ENCODE data around the gene EMC9. TPM values are rescaled to one million over a fixed set of nuclear protein-coding genes. Genes with fewer than 3 reads are reported as not detected.

The EMC9 gene
- total RNA-seq, 1 donor from 2014 or later = 22.6 TPM

DNA sequence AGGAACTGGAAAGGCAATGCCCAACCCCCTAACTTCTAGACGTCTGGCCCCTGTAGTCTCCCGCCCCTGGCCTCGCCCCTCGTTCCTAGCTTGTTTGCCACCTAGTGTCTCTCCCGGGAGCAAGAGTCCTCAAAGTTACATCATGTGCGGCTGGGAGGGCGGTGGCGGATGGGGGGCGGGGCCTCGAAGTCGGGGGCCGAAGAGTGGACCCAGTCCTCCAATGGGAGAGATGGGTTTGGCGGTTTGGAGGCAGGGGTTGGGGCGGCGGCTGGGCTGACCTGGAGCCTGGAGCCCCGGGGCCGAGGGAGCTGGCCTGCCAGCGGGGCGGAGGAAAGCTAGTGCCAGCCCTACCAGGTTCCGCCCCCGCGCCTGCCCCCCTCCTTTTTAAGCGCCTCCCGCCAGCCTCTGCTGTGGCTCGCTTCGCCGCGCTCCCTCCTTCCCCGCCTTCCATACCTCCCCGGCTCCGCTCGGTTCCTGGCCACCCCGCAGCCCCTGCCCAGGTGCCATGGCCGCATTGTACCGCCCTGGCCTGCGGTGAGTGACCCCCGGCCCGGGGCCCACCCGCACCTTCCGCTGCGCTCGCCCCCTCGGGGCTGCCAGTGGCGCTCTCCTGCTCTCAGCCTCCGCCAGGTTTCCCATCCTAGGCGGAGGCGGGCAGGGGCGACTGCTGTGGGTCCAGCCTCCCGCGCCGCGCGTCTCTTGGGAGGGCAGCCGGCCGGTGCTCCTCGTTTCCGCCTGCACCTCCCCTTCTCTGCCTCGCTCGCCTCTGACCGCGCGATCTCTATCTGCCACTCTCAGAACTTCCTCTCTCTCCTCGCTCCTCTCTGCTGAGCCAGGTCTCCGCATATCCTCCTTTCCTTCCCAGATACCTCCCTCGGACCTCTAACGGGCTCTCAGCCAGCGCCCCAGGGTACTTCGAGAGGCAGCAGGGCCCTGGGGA lies 47.2 kb downstream of the EMC9 start, which contains the start of gene PCK2:
Gene PCK2 (plus strand): TSS at position 411 of the 940 bp plus-strand sequence. CDS start 95 bp downstream, at position 506.
- peak; percentile 76 for DNase-seq
- Mint-ChIP-seq H3K4me3 (peak within 1 kb of the TSS; percentile 99), H3K27ac (peak within 1 kb of the TSS; percentile 99), H3K27me3 (no peaks in the 10 kb centered on the region), H3K36me3 (ENCODE audit: low read depth) (peaks cover 34% of the 10 kb centered on the region), H3K4me1 (peaks cover 31% of the 10 kb centered on the region), H3K9me3 (no peaks in the 10 kb centered on the region)
- ChIA-PET POLR2A (interaction anchor here (0.6 to 7.4 kb wide), 36 partner anchors 8 to 1205 kb away, joined by 3 to 138 read pairs (median 7); partner anchors contain the start of genes CARMIL3, CBLN3, CHMP4A and DCAF11), CTCF (interaction anchor here (1.0 to 7.9 kb wide), 7 partner anchors 11 to 214 kb away, joined by 3 to 138 read pairs (median 8); partner anchors contain the start of genes CIDEB, IRF9, PSME2 and RNF31)
- TF ChIP-seq, protein P1, sequence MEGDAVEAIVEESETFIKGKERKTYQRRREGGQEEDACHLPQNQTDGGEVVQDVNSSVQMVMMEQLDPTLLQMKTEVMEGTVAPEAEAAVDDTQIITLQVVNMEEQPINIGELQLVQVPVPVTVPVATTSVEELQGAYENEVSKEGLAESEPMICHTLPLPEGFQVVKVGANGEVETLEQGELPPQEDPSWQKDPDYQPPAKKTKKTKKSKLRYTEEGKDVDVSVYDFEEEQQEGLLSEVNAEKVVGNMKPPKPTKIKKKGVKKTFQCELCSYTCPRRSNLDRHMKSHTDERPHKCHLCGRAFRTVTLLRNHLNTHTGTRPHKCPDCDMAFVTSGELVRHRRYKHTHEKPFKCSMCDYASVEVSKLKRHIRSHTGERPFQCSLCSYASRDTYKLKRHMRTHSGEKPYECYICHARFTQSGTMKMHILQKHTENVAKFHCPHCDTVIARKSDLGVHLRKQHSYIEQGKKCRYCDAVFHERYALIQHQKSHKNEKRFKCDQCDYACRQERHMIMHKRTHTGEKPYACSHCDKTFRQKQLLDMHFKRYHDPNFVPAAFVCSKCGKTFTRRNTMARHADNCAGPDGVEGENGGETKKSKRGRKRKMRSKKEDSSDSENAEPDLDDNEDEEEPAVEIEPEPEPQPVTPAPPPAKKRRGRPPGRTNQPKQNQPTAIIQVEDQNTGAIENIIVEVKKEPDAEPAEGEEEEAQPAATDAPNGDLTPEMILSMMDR (IDR thresholded peaks at IDR 0.05) = no peak
- ATAC-seq (ENCODE audit: low read depth) = peak; percentile 69
- intact Hi-C loops (cut with micrococcal nuclease) = loop anchor here (1.0 to 10.0 kb wide), 9 partner anchors 13 to 539 kb away; partner anchors contain the start of genes CHMP4A, EMC9, PSME1 and RNF31

DNA sequence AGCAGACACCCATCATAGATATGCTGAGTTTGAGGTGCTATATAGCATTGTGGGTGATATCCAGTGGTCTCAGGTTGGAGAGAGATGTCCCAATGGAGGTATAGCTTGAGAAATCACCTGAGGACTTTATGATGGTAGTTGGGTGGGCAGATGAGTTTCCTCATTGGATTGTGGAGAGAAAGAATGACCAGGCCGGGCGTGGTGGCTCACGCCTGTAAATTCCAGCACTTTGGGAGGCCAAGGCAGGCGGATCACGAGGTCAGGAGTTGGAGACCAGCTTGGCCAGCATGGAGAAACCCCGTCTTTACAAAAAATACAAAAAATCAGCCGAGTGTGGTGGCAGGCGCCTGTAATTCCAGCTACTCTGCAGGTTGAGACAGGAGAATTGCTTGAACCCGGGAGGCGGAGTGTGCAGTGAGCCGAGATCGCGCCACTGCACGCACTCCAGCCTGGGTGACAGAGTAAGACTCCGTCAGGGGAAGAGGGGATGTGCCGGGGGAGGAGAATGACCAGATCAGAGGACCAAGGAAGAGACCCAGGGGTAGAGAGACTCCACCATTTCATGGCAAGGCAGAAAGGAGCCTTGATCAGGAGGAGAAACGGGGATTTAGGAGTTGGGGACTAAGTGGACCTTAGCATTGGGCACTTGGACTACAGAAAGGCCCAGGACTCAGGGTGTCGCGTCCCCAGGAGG lies 48.0 kb downstream of the EMC9 start:
- intact Hi-C loops (cut with micrococcal nuclease) = loop anchor here (10.0 kb wide), 1 partner anchor 539 kb away; the partner anchor contains the start of genes THTPA and ZFHX2
- TF ChIP-seq, protein P1 (IDR thresholded peaks at IDR 0.05) = no peak
- H3K27me3 Mint-ChIP-seq = no peaks in the 10 kb centered on the region
- POLR2A ChIA-PET = interaction anchor here (0.5 to 7.4 kb wide), 34 partner anchors 8 to 1175 kb away, joined by 3 to 138 read pairs (median 8); partner anchors contain the start of genes CARMIL3, CBLN3, CHMP4A and DCAF11
- DNase-seq (no peak), ATAC-seq (ENCODE audit: low read depth) (no peak)
- peaks cover 31% of the 10 kb centered on the region for H3K4me1 Mint-ChIP-seq
- H3K27ac Mint-ChIP-seq = peak overlapping the region; percentile 99
- no peaks in the 10 kb centered on the region for H3K9me3 Mint-ChIP-seq
- H3K4me3 Mint-ChIP-seq = peak overlapping the region; percentile 99
- CTCF ChIA-PET = interaction anchor here (0.9 to 7.9 kb wide), 15 partner anchors 11 to 215 kb away, joined by 3 to 138 read pairs (median 5); partner anchors contain the start of genes CARMIL3, CIDEB, IRF9 and PSME2
- H3K36me3 Mint-ChIP-seq (ENCODE audit: low read depth) = peaks cover 28% of the 10 kb centered on the region

DNA sequence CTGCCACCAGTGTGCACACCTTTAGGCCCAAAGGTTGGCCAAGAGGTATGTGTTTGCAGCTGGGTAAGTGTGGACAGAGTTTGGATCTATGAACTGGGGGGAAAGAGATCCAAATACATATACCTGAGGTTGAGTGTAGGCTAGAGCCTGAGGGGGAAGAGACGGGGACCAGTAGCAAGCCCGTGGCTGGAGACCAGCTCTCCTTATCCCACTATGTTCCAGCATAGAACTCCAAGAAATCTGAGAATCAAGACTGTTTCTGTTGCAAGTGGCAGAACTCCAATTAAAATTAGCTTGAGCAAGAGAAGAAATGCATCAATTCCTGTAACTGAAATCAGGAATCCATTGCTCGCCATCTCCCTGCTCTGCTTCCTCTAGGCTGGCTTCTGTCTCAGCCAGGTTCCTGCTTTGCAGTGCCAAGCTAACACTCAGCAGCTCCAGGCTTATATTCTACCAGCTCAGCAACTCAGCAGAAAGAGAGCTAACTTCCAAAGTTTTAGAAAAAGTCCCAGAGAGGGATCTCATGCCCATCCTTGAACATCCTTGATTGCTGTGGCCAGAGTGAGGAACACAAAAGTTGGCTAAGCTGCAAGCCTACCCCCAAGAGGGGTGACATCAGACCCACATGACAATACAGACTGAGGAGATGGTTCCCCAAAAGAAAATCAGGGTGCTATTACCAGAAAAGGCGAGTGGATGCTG lies 48.7 kb downstream of the EMC9 start:
- H3K4me3 Mint-ChIP-seq = peak overlapping the region; percentile 99
- TF ChIP-seq, protein P1 (IDR thresholded peaks at IDR 0.05) = no peak
- ChIA-PET POLR2A (interaction anchor here (0.5 to 7.4 kb wide), 14 partner anchors 12 to 205 kb away, joined by 3 to 138 read pairs (median 23); partner anchors contain the start of genes DCAF11, DHRS4L2, EMC9 and IRF9), CTCF (interaction anchor here (0.8 to 7.9 kb wide), 16 partner anchors 10 to 215 kb away, joined by 3 to 138 read pairs (median 4); partner anchors contain the start of genes CARMIL3, CIDEB, DCAF11 and IRF9)
- no peaks in the 10 kb centered on the region for H3K27me3 Mint-ChIP-seq
- intact Hi-C loops (cut with micrococcal nuclease) = loop anchor here (10.0 kb wide), 1 partner anchor 538 kb away; the partner anchor contains the start of genes THTPA and ZFHX2
- DNase-seq = no peak
- H3K36me3 Mint-ChIP-seq (ENCODE audit: low read depth) = peaks cover 21% of the 10 kb centered on the region
- no peak for ATAC-seq (ENCODE audit: low read depth)
- no peaks in the 10 kb centered on the region for H3K9me3 Mint-ChIP-seq
- H3K4me1 Mint-ChIP-seq = peaks cover 31% of the 10 kb centered on the region
- H3K27ac Mint-ChIP-seq = peak overlapping the region; percentile 99

DNA sequence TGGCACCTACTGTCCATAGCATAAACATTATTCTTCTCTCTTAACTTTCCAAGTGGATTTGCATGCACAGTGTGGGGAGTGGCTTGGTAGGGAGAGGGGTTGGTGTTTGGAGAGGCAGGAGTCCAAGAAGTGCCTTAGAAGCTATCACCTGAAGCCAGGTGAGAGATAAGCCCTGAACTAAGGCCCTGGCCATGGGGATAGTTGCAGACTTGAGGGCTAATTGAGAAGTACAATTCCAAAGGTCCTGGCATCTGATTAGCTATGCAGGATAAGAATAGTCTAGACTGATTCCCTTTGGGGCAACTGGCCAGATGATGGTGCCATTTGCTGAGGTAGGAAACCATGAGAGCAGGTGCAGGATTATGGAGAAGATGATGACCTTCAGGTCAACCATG lies 49.3 kb downstream of the EMC9 start:
- Mint-ChIP-seq H3K9me3 (no peaks in the 10 kb centered on the region), H3K36me3 (ENCODE audit: low read depth) (peaks cover 20% of the 10 kb centered on the region), H3K4me1 (peaks cover 31% of the 10 kb centered on the region), H3K27ac (peak overlapping the region; percentile 99), H3K27me3 (no peaks in the 10 kb centered on the region), H3K4me3 (peak overlapping the region; percentile 20)
- CTCF ChIA-PET = interaction anchor here (0.8 to 7.9 kb wide), 13 partner anchors 10 to 78 kb away, joined by 3 to 138 read pairs (median 5); partner anchors contain the start of genes CARMIL3, DCAF11, IRF9 and NRL
- ATAC-seq (ENCODE audit: low read depth) (no peak), DNase-seq (no peak)
- POLR2A ChIA-PET = interaction anchor here (0.9 to 7.4 kb wide), 8 partner anchors 11 to 150 kb away, joined by 3 to 138 read pairs (median 40); partner anchors contain the start of genes DCAF11, IRF9, NRL and TINF2
- TF ChIP-seq, protein P1 (IDR thresholded peaks at IDR 0.05) = no peak
- intact Hi-C loops (cut with micrococcal nuclease) = loop anchor here (10.0 kb wide), 1 partner anchor 537 kb away; the partner anchor contains the start of genes THTPA and ZFHX2
